22Rv1 (cell line): ENCODE measurements around the gene RAD50.

ENCODE experiments used
- H3K27ac ChIP-seq: fragments of 450-650 bp; 2 replicates; pipeline ENCODE4 v1.5.1; 2017
- ZFX ChIP-seq: fragments of 450-650 bp; IDR thresholded peaks from 2 replicates; pipeline ENCODE4 v1.6.1; 2017; ENCODE audit warnings: antibody characterized with exemption, borderline replicate concordance
- TF ChIP-seq, protein P1 (sequence below): fragments of 450-650 bp; IDR thresholded peaks from 2 replicates; pipeline ENCODE4 v1.5.1; 2017; ENCODE audit warnings: mild to moderate bottlenecking

Gene RAD50

DNA sequence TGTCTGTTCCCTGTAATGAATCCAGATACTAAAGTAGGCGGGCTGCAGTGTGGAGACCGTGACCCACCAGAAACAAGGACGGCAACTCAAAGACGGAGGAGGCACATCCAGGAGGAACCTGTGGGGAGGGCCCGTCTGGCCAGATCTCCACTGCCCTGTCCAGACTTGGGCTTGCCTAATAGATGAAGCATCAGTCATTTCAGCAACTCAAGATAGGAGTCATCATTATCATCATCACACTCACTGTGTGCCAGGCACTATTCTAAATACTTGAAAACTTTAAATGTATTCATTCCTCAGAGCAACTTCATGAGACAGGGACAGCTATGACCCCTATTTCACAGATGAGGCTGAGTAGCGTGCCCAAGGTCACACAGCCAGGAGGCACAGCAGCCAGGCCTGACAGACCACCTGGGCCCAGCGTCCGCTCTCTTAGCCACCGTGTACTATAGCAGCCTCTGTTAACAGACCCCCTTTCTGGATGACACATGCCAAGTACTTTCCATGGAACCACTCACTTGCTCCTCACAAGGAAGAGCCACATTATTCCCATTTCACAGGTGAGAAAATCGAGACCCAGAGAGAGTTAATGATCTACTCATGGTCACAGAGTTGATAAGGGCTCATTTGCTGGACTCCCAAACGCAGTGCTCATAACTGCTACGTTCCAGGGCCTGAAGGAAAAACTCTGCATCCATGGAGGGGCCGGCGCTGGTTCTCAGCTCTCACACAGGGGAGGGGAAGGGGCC lies 112.1 kb downstream of the RAD50 start:
- H3K27ac ChIP-seq = no peak overlapping the region
- TF ChIP-seq, protein P1, sequence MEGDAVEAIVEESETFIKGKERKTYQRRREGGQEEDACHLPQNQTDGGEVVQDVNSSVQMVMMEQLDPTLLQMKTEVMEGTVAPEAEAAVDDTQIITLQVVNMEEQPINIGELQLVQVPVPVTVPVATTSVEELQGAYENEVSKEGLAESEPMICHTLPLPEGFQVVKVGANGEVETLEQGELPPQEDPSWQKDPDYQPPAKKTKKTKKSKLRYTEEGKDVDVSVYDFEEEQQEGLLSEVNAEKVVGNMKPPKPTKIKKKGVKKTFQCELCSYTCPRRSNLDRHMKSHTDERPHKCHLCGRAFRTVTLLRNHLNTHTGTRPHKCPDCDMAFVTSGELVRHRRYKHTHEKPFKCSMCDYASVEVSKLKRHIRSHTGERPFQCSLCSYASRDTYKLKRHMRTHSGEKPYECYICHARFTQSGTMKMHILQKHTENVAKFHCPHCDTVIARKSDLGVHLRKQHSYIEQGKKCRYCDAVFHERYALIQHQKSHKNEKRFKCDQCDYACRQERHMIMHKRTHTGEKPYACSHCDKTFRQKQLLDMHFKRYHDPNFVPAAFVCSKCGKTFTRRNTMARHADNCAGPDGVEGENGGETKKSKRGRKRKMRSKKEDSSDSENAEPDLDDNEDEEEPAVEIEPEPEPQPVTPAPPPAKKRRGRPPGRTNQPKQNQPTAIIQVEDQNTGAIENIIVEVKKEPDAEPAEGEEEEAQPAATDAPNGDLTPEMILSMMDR = no peak
- no peak for TF ChIP-seq ZFX

- H3K27ac ChIP-seq = no peak overlapping the region
- no peak for TF ChIP-seq ZFX
- TF ChIP-seq, protein P1 = no peak
Observed at GRCh38 chr5:132669455-132669820, 112.7 kb downstream of the RAD50 start.

GRCh38 chr5:132669966-132670882 lies 113.4 kb downstream of the RAD50 start:
- TF ChIP-seq, protein P1 = no peak
- no peak for TF ChIP-seq ZFX
- no peak overlapping the region for H3K27ac ChIP-seq

- no peak for TF ChIP-seq ZFX
- TF ChIP-seq, protein P1 = no peak
- H3K27ac ChIP-seq = no peak overlapping the region
Observed at GRCh38 chr5:132671000-132671399, 114.2 kb downstream of the RAD50 start.

GRCh38 chr5:132673488-132673887 lies 116.7 kb downstream of the RAD50 start:
- H3K27ac ChIP-seq = no peak overlapping the region
- TF ChIP-seq, protein P1 = no peak
- TF ChIP-seq ZFX = no peak

GRCh38 chr5:132673939-132674630 lies 117.3 kb downstream of the RAD50 start, which contains the start of gene IL4:
Gene IL4, plus strand, starts transcription at chr5:132673989. Its CDS starts 62 bp downstream, at chr5:132674051.
- no peak within 1 kb of the TSS for H3K27ac ChIP-seq
- TF ChIP-seq, protein P1 = no peak
- TF ChIP-seq ZFX = no peak
